HepG2 (cell line): ENCODE measurements around the gene LBR. TPM values are rescaled to one million over a fixed set of nuclear protein-coding genes. Genes with fewer than 3 reads are reported as not detected.

Source experiments
- AHR ChIP-seq: IDR thresholded peaks from 2 replicates; pipeline ENCODE4 v1.6.1; 2018; ENCODE audit warnings: missing genetic modification reagents, missing compliant biosample characterization
- ELF4 ChIP-seq: sonication (generic); formaldehyde crosslinking; IDR thresholded peaks from 2 replicates; pipeline ENCODE4 v1.5.0; 2020; ENCODE audit warnings: missing genetic modification reagents, mild to moderate bottlenecking, moderate library complexity, borderline replicate concordance
- GMEB2 ChIP-seq: IDR thresholded peaks from 2 replicates; pipeline ENCODE4 v1.6.1; 2016; ENCODE audit warnings: missing biosample characterization, missing genetic modification reagents, low read depth
- HDAC2 ChIP-seq: sonication (generic); formaldehyde crosslinking; IDR thresholded peaks from 2 replicates; pipeline ENCODE4 v1.4.0; 2020; ENCODE audit warnings: missing genetic modification reagents
- HMGA1 ChIP-seq: sonication (generic); formaldehyde crosslinking; conservative IDR thresholded peaks from 2 replicates; pipeline ENCODE4 v1.4.0; 2020; ENCODE audit warnings: missing genetic modification reagents
- HOXA3 ChIP-seq: sonication (generic); formaldehyde crosslinking; IDR thresholded peaks from 2 replicates; pipeline ENCODE4 v1.5.0; 2020; ENCODE audit warnings: missing genetic modification reagents
- NFRKB ChIP-seq: fragments of 450-650 bp; IDR thresholded peaks from 2 replicates; pipeline ENCODE4 v1.6.1; 2017
- RFX1 ChIP-seq: fragments of 450-650 bp; IDR thresholded peaks from 2 replicates; pipeline ENCODE4 v1.6.1; 2017
- SMYD3 ChIP-seq: sonication (generic); formaldehyde crosslinking; IDR thresholded peaks from 2 replicates; pipeline ENCODE4 v1.8.1; 2023; ENCODE audit warnings: mild to moderate bottlenecking, missing genetic modification reagents
- SPEN ChIP-seq: sonication (generic); formaldehyde crosslinking; IDR thresholded peaks from 2 replicates; pipeline ENCODE4 v1.5.1; 2020; ENCODE audit warnings: low read depth, mild to moderate bottlenecking, missing genetic modification reagents
- TGIF2 ChIP-seq: IDR thresholded peaks from 2 replicates; pipeline ENCODE4 v1.6.1; 2016; ENCODE audit warnings: control low read depth, missing compliant biosample characterization
- U2AF1 ChIP-seq: fragments of 200-400 bp; formaldehyde crosslinking; optimal IDR thresholded peaks from 2 replicates; pipeline ENCODE3; 2017; ENCODE audit warnings: mild to moderate bottlenecking, low read depth, low read length
- ZC3H13 ChIP-seq: sonication (generic); formaldehyde crosslinking; IDR thresholded peaks from 2 replicates; pipeline ENCODE4 v1.8.1; 2023; ENCODE audit warnings: mild to moderate bottlenecking, missing genetic modification reagents, moderate library complexity
- ZNF329 ChIP-seq: sonication (generic); formaldehyde crosslinking; IDR thresholded peaks from 2 replicates; pipeline ENCODE4 v1.9.0; 2021; ENCODE audit warnings: low read depth, mild to moderate bottlenecking, missing genetic modification reagents
- ZNF512B ChIP-seq: sonication (generic); formaldehyde crosslinking; IDR thresholded peaks from 2 replicates; pipeline ENCODE4 v1.5.1; 2020; ENCODE audit warnings: missing genetic modification reagents, mild to moderate bottlenecking, borderline replicate concordance
- ZNF549 ChIP-seq: sonication (generic); formaldehyde crosslinking; IDR thresholded peaks from 2 replicates; pipeline ENCODE4 v1.5.0; 2020; ENCODE audit warnings: missing genetic modification reagents
- ZNF564 ChIP-seq: sonication (generic); formaldehyde crosslinking; IDR thresholded peaks from 2 replicates; pipeline ENCODE4 v1.8.1; 2023; ENCODE audit warnings: mild to moderate bottlenecking, missing genetic modification reagents
- ZNF570 ChIP-seq: sonication (generic); formaldehyde crosslinking; IDR thresholded peaks from 2 replicates; pipeline ENCODE4 v1.4.0; 2020; ENCODE audit warnings: mild to moderate bottlenecking, missing genetic modification reagents, borderline replicate concordance
- ZNF639 ChIP-seq: conservative IDR thresholded peaks from 2 replicates; pipeline ENCODE4 v1.6.1; 2018; ENCODE audit warnings: missing genetic modification reagents
- ZNF703 ChIP-seq: sonication (generic); formaldehyde crosslinking; IDR thresholded peaks from 2 replicates; pipeline ENCODE4 v1.5.1; 2020; ENCODE audit warnings: missing genetic modification reagents, mild to moderate bottlenecking, moderate library complexity, borderline replicate concordance
- ZNF883 ChIP-seq: sonication (generic); formaldehyde crosslinking; IDR thresholded peaks from 2 replicates; pipeline ENCODE4 v1.5.1; 2020; ENCODE audit warnings: mild to moderate bottlenecking, missing genetic modification reagents; ENCODE audit errors: not compliant biosample characterization
- polyA plus RNA-seq, 8 experiments: library from polyadenylated mRNA; depleted of rRNA in 3 of 8; stranded (reverse) in 7 of 8; unstranded in 1 of 8; fragments of >200 nt; fragmentation: Illumina TruSeq in 4 of 8; extraction: Trizol in 4 of 8; gene quantifications; 2 replicates each; pipeline versions ENCODE4 v1.2.1 to v1.2.3, GENCODE V29; 2011 to 2016; ENCODE audit warnings: low read depth in 4 of 8, missing spikeins in 1 of 8, mixed read lengths in 1 of 8; ENCODE audit not compliant: insufficient read depth in 1 of 8
- total RNA-seq, 5 experiments: library from RNA; depleted of rRNA; stranded (reverse); fragments of >200 nt; fragmentation: Illumina TruSeq; extraction: Trizol; gene quantifications; 2 replicates each; pipeline ENCODE4 v1.2.3, GENCODE V29; 2016; ENCODE audit warnings: low read depth in 1 of 5
- TF ChIP-seq, protein P1 (sequence below): sonication (generic); formaldehyde crosslinking; IDR thresholded peaks from 2 replicates; pipeline ENCODE4 v1.5.1; 2020; ENCODE audit warnings: mild to moderate bottlenecking, moderate library complexity, missing genetic modification reagents
- TF ChIP-seq, protein P2 (sequence below): sonication (generic); formaldehyde crosslinking; IDR thresholded peaks from 2 replicates; pipeline ENCODE4 v1.8.0; 2022; ENCODE audit warnings: missing genetic modification reagents, low read depth, mild to moderate bottlenecking, borderline replicate concordance

The LBR gene
- total and polyA plus RNA-seq, 2 of the 13 experiments (the other 11 are each of a cell fraction or from before 2014, with no cell fraction given), result 38.9 to 76.7 TPM

DNA sequence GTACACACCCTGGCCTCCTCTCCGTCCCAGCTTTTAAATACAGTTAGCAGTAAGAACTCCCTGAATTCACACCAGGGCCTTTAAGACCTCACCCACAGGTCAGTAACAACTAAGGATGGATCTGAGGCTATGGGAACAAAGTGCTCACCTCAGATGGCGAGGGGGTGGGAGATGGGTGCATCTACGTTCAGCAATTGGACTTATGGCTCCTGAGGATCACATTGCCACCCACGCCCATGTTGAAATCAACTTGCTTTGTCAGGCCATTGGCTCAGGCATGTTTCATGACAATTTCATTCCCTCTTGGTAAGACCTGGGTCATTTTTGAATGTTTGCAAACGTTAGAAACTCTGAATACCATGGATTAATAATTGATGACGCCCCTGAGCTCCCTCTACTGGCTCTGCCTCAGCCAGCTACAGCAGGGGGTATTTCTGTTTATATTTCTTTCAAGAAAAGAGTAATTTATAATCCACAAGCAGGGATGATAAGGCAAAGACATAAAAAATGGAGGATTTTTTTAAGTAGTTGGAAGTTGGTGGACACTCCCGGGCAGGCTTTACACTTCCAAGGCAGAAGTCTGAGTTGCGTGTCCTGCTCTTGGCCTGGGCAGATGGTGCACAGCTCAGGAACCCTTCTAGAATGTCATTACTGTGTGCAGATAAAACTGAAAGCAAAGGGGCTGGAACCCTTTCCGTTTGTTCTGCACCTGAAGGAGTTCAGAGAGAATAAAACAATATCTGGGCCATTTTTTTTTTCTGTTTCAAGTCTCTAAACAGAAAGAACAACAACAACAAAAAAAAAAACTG lies 13.7 kb upstream of the LBR start (continued):
- TF ChIP-seq TGIF2 (CRISPR knock-in tag) (no peak), ZNF570 (CRISPR knock-in tag) (no peak), ELF4 (CRISPR knock-in tag) (no peak), ZNF329 (CRISPR knock-in tag) (no peak), ZC3H13 (CRISPR knock-in tag) (no peak), HMGA1 (CRISPR knock-in tag) (no peak), AHR (no peak), SMYD3 (CRISPR knock-in tag) (no peak), HOXA3 (no peak), GMEB2 (no peak), U2AF1 (no peak), ZNF883 (CRISPR knock-in tag) (no peak), NFRKB (no peak), ZNF549 (CRISPR knock-in tag) (no peak), SPEN (peak; percentile 19), RFX1 (no peak), ZNF703 (no peak), HDAC2 (peak; percentile 37; the same call in 1 of the 2 replicates), ZNF512B (CRISPR knock-in tag) (no peak), ZNF639 (no peak), ZNF564 (CRISPR knock-in tag) (peak; percentile 49; the same call in 1 of the 2 replicates)
- TF ChIP-seq, protein P1, sequence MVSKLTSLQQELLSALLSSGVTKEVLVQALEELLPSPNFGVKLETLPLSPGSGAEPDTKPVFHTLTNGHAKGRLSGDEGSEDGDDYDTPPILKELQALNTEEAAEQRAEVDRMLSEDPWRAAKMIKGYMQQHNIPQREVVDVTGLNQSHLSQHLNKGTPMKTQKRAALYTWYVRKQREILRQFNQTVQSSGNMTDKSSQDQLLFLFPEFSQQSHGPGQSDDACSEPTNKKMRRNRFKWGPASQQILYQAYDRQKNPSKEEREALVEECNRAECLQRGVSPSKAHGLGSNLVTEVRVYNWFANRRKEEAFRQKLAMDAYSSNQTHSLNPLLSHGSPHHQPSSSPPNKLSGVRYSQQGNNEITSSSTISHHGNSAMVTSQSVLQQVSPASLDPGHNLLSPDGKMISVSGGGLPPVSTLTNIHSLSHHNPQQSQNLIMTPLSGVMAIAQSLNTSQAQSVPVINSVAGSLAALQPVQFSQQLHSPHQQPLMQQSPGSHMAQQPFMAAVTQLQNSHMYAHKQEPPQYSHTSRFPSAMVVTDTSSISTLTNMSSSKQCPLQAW (CRISPR knock-in tag), result peak; percentile 84; the same call in 1 of the 2 replicates
- TF ChIP-seq, protein P2, sequence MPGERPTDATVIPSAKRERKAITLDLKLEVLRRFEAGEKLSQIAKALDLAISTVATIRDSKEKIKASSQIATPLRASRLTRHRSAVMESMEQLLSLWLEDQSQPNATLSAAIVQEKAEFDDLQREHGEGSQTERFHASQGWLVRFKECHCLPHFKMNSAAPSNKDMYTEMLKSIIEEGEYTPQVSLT, result no peak
